Adipocyte (in vitro differentiated cells): ENCODE measurements around the gene FOXR1.

Experiments
- DNase-seq: peaks from one replicate; pipeline ENCODE4 v3.0.0-alpha.2; 2015; ENCODE audit warnings: low read depth
- H3K27me3 ChIP-seq: replicated peaks from 2 replicates; pipeline ENCODE4 v1.7.0; 2013; ENCODE audit warnings: mild to moderate bottlenecking, low read length, moderate library complexity; ENCODE audit not compliant: control insufficient read depth, insufficient read depth
- H3K36me3 ChIP-seq: 2 replicates; pipeline ENCODE4 v1.7.0; 2013; ENCODE audit warnings: low read length, mild to moderate bottlenecking, moderate library complexity; ENCODE audit not compliant: control insufficient read depth, insufficient read depth, severe bottlenecking
- H3K4me1 ChIP-seq: 2 replicates; pipeline ENCODE4 v1.7.0; 2013; ENCODE audit warnings: mild to moderate bottlenecking, low read length, moderate library complexity; ENCODE audit not compliant: control insufficient read depth, insufficient read depth
- H3K4me3 ChIP-seq: 2 replicates; pipeline ENCODE4 v1.7.0; 2013; ENCODE audit warnings: mild to moderate bottlenecking, low read length, moderate library complexity
- H3K9ac ChIP-seq: 2 replicates; pipeline ENCODE4 v1.7.0; 2013; ENCODE audit warnings: mild to moderate bottlenecking, low read length, moderate library complexity
- H3K9me3 ChIP-seq: 2 replicates; pipeline ENCODE4 v1.7.0; 2013; ENCODE audit warnings: mild to moderate bottlenecking, low read length, moderate library complexity; ENCODE audit not compliant: control insufficient read depth

FOXR1 gene

GRCh38 chr11:119030329-119031047, 58.9 kb downstream of the FOXR1 start, which contains the start of gene SLC37A4:
Gene SLC37A4, minus strand, starts transcription at chr11:119030877.
- Histone ChIP-seq H3K36me3 (no peaks in the 10 kb centered on the region), H3K4me3 (peak within 1 kb of the TSS; percentile 92), H3K4me1 (peaks cover 18% of the 10 kb centered on the region), H3K9me3 (no peaks in the 10 kb centered on the region), H3K9ac (peak within 1 kb of the TSS; percentile 83), H3K27me3 (no peaks in the 10 kb centered on the region)
- DNase-seq, result peak; percentile 99
